HG02798 (cell line): ENCODE results near the gene TMTC2.

Experiments used
- ATAC-seq: cut with Tn5 transposase; IDR thresholded peaks from one replicate; pipeline ENCODE4 v1.9.1; 2021; ENCODE audit warnings: mild to moderate bottlenecking; ENCODE audit not compliant: unreplicated experiment, poor library complexity

TMTC2 gene

DNA sequence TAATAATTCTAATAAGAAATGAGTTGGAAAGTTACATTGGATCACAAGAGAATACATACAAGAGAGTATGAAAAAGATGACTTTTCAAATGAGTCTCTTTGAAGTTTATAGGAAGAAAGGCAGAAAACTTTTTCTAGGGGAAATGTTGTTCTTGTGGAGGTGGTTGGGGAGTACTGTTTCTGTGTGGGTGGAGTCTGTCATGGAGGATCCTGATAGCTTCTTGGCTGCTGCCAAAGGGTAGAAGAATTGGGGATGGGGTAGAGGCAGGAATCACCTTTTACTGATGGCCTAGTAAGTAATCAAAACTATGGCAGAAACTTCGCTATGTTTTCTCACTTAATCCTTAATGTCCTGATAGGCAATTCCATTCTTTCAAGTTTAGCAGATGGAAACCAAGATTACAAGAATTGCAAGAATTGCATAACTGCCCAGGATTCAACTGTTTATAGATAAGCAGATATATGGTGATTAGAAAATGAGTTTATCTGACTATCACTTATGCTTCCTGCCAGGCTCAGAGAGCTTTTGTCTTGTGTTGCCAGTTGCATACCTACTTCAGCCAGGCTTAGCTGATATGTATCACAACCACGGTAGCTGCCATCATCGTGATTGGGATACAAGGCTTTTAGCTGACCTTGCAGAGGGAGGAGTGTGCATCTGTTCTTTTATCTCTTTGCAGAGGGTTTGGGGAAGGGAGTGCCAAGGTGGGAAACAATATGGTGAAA is 463.9 kb downstream of the TMTC2 start:
- ATAC-seq = no peak

GRCh38 chr12:83153177-83153576 is 466.5 kb downstream of the TMTC2 start:
- ATAC-seq = peak; percentile 73

GRCh38 chr12:83156815-83157214 is 470.1 kb downstream of the TMTC2 start:
- no peak for ATAC-seq

GRCh38 chr12:83157604-83158003 is 470.9 kb downstream of the TMTC2 start:
- ATAC-seq = no peak

- peak; percentile 80 for ATAC-seq
Observed at GRCh38 chr12:83158613-83159207, 472.0 kb downstream of the TMTC2 start.

DNA sequence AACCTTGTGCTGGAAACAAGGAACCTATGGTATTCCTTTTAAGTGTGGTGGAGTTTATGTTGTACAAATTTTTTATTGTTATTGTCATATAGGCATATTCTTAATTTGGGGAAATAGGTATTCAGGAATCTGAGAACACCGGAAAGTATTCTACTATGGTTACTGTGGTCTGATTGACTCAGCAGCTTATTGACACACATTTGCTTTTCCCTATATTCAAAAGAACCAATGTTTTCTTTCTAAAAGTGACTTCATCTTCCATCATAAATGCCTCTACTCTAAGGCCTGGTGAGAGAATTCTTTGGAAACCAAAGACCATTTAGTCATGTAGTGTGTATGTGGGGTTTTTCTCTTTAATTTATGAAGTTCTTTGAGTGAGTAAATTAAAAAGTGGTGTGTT is 474.8 kb downstream of the TMTC2 start:
- ATAC-seq = no peak

DNA sequence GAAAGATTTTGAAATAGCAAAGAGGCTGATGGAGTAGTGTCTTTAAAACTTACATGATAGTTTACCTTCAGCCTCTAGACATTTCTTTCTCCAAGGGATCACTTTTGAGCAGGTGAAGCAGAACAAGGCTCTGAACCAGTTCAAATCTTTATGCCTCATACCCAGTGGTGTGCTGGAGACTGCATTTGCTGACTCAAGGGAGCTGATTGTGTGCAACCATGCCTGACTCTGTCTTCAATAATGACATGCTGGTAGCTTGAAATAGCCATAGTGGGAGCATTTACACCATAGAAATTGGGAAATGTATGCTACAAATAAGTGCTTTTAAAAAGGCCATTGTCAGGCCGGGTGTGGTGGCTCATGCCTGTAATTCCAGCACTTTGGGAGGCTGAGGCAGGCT is 482.0 kb downstream of the TMTC2 start:
- no peak for ATAC-seq

- ATAC-seq = no peak
Observed at GRCh38 chr12:83172441-83172840, 485.7 kb downstream of the TMTC2 start.

DNA sequence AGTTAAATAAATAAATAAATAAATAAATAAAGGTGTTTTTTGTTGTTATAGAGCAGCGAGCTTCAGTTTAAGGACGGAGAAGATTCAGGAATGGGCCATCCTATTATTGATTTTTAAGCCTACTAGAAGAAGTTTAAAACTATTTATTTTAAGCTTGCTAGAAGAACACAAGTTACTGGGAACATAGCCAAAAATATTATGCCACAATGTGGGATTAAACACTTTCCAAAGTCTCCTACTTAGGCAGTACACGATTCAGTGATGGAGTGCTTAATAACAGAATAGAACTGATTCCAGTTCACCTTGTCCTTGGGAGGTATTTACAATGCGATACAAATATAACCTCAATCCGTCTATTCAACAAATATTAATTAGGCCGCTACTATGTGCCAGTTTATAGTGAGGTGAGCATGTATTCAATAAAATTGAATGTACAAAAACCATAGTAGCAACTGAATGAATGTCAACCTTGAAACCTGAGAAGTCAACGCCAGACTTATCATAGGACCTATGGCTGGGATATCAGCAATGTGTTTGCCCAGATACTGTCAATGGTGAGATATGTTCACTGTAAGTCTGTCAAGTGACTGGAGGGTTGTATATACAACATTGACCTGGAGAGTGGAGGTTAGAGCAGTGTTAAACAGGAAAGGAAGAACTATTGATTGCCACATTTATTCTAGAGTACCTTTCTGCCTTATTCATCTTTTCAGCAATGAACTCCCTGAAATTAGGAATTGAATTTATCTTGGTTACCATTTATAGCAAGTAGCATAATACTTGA is 486.4 kb downstream of the TMTC2 start:
- ATAC-seq = no peak

DNA sequence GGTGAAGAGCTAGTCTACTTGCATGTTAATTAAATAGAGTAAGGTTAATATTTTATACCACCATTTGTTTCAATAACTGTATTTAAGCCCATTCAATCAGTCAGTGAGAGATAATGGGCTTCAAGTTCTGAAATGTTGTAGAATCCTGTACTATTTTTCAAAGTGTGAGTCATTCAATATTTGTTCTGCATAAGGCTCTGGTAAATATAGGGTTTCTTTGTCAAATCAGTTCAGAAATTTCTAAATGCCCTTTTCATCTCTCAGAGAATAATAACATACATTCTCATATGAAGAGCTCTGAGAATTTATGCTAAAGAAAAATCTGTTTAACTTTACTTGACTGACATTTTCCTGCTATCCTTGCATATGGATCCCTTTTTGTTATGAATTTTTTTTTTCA is 493.3 kb downstream of the TMTC2 start:
- no peak for ATAC-seq

- ATAC-seq = no peak
Observed at GRCh38 chr12:83181074-83181473, 494.4 kb downstream of the TMTC2 start.

- ATAC-seq = no peak
Observed at GRCh38 chr12:83183132-83183531, 496.4 kb downstream of the TMTC2 start.
